ENCODE measurements around the gene FBXL16.

DNA sequence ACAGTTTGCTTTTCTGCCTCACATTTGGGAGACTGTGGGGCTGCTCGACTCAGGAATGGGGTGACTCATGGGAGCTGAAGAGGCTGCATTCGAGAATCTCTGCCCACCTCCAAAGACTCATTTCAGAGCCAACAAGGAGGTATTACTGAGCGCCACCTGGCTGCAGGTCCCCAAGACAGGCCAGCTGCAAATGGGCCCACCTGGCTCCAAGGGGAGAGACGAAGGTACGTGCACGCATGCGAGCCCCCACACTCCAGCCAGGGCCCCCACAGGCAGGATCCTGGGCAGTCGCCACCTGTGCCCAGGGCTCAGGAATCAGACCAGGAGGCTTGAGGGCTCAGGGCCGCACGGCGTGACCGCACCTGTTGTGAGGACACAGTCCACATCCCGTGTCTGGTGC, 27.3 kb upstream of the FBXL16 start:
- TF ChIP-seq, protein P1, sequence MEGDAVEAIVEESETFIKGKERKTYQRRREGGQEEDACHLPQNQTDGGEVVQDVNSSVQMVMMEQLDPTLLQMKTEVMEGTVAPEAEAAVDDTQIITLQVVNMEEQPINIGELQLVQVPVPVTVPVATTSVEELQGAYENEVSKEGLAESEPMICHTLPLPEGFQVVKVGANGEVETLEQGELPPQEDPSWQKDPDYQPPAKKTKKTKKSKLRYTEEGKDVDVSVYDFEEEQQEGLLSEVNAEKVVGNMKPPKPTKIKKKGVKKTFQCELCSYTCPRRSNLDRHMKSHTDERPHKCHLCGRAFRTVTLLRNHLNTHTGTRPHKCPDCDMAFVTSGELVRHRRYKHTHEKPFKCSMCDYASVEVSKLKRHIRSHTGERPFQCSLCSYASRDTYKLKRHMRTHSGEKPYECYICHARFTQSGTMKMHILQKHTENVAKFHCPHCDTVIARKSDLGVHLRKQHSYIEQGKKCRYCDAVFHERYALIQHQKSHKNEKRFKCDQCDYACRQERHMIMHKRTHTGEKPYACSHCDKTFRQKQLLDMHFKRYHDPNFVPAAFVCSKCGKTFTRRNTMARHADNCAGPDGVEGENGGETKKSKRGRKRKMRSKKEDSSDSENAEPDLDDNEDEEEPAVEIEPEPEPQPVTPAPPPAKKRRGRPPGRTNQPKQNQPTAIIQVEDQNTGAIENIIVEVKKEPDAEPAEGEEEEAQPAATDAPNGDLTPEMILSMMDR (IDR thresholded peaks at IDR 0.05), result no peak
- TF ChIP-seq POLR2A (IDR thresholded peaks at IDR 0.05), result no peak
